ENCODE measurements around the gene TEX13D. TPM values are rescaled to one million over a fixed set of nuclear protein-coding genes. Genes with fewer than 3 reads are reported as not detected.

The TEX13D gene
- total and polyA plus RNA-seq, 2 of the 8 experiments (the other 6 are each of a cell fraction or from before 2014, with no cell fraction given) = 0.03 to 0.07 TPM

GRCh38 chrX:124342174-124342867 is 9.9 kb downstream of the TEX13D start (continued):
- TF ChIP-seq EP300 (IDR thresholded peaks at IDR 0.05; ENCODE audit: borderline replicate concordance in 1 of 2, low read depth in 2 of 2, low read length in 2 of 2) = no peak
- TF ChIP-seq, protein P1, sequence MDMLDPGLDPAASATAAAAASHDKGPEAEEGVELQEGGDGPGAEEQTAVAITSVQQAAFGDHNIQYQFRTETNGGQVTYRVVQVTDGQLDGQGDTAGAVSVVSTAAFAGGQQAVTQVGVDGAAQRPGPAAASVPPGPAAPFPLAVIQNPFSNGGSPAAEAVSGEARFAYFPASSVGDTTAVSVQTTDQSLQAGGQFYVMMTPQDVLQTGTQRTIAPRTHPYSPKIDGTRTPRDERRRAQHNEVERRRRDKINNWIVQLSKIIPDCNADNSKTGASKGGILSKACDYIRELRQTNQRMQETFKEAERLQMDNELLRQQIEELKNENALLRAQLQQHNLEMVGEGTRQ (IDR thresholded peaks at IDR 0.05; ENCODE audit: low read length) = no peak
